H9 (cell line): ENCODE results near the gene PTCRA. TPM values are rescaled to one million over a fixed set of nuclear protein-coding genes. Genes with fewer than 3 reads are reported as not detected.

Source experiments
- DNase-seq: peaks from one replicate; pipeline ENCODE4 v3.0.0-alpha.2; 2017
- H2AFZ ChIP-seq: one replicate; pipeline ENCODE4 v1.6.1; 2013; ENCODE audit warnings: mild to moderate bottlenecking, low read length, control low read depth, moderate library complexity
- H2AK5ac ChIP-seq: 2 replicates; pipeline ENCODE4 v1.6.1; 2013; ENCODE audit warnings: low read length, control low read depth, mixed read lengths; ENCODE audit not compliant: insufficient read length
- H2BK120ac ChIP-seq: one replicate; pipeline ENCODE4 v1.6.1; 2013; ENCODE audit warnings: low read depth, mild to moderate bottlenecking, low read length, control low read depth, inconsistent platforms; ENCODE audit not compliant: poor library complexity, severe bottlenecking
- H2BK12ac ChIP-seq: 2 replicates; pipeline ENCODE4 v1.6.1; 2013; ENCODE audit warnings: low read length, control low read depth, mixed read lengths, low read depth; ENCODE audit not compliant: insufficient read length
- H2BK15ac ChIP-seq: 2 replicates; pipeline ENCODE4 v1.6.1; 2013; ENCODE audit warnings: low read depth, low read length, control low read depth
- H2BK20ac ChIP-seq: one replicate; pipeline ENCODE4 v1.6.1; 2013; ENCODE audit warnings: low read depth, mild to moderate bottlenecking, low read length, control low read depth, inconsistent platforms; ENCODE audit not compliant: poor library complexity, severe bottlenecking
- H2BK5ac ChIP-seq: 2 replicates; pipeline ENCODE4 v1.6.1; 2013; ENCODE audit warnings: low read length, control low read depth, mixed read lengths; ENCODE audit not compliant: insufficient read length
- H3K14ac ChIP-seq: 2 replicates; pipeline ENCODE4 v1.6.1; 2013; ENCODE audit warnings: low read length, control low read depth; ENCODE audit not compliant: insufficient read depth
- H3K18ac ChIP-seq: 2 replicates; pipeline ENCODE4 v1.6.1; 2013; ENCODE audit warnings: low read depth, mild to moderate bottlenecking, mixed read lengths, low read length, control low read depth; ENCODE audit not compliant: insufficient read length
- H3K23ac ChIP-seq: 2 replicates; pipeline ENCODE4 v1.6.1; 2013; ENCODE audit warnings: low read length, control low read depth, mixed read lengths, low read depth; ENCODE audit not compliant: insufficient read length
- H3K23me2 ChIP-seq: 2 replicates; pipeline ENCODE4 v1.6.1; 2013; ENCODE audit warnings: low read depth, mild to moderate bottlenecking, mixed read lengths, low read length, control low read depth; ENCODE audit not compliant: insufficient read length, poor library complexity, severe bottlenecking
- H3K27ac ChIP-seq: 2 replicates; pipeline ENCODE4 v1.5.1; 2013; ENCODE audit warnings: low read length, control low read depth, mixed read lengths, low read depth; ENCODE audit not compliant: insufficient read length
- H3K27me3 ChIP-seq: 2 replicates; pipeline ENCODE4 v1.6.1; 2013; ENCODE audit warnings: low read length, control low read depth, inconsistent platforms; ENCODE audit not compliant: insufficient read depth
- H3K4ac ChIP-seq: 2 replicates; pipeline ENCODE4 v1.6.1; 2013; ENCODE audit warnings: low read depth, mild to moderate bottlenecking, control low read depth, inconsistent platforms, low read length, moderate library complexity
- H3K4me1 ChIP-seq: 2 replicates; pipeline ENCODE4 v1.6.1; 2013; ENCODE audit warnings: low read length, control low read depth, inconsistent platforms; ENCODE audit not compliant: insufficient read depth
- H3K4me2 ChIP-seq: 2 replicates; pipeline ENCODE4 v1.6.1; 2013; ENCODE audit warnings: low read length, control low read depth, mixed read lengths; ENCODE audit not compliant: insufficient read length, insufficient read depth
- H3K56ac ChIP-seq: 2 replicates; pipeline ENCODE4 v1.6.1; 2013; ENCODE audit warnings: low read depth, mild to moderate bottlenecking, mixed read lengths, low read length, control low read depth; ENCODE audit not compliant: insufficient read length
- H3K79me1 ChIP-seq: 2 replicates; pipeline ENCODE4 v1.6.1; 2013; ENCODE audit warnings: low read depth, mild to moderate bottlenecking, moderate library complexity, low read length, control low read depth, inconsistent platforms; ENCODE audit not compliant: insufficient read depth, poor library complexity, severe bottlenecking
- H3K79me2 ChIP-seq: 2 replicates; pipeline ENCODE4 v1.6.1; 2013; ENCODE audit warnings: low read length, control low read depth, inconsistent platforms; ENCODE audit not compliant: insufficient read depth
- H3K9ac ChIP-seq: 2 replicates; pipeline ENCODE4 v1.6.1; 2013; ENCODE audit warnings: low read length, control low read depth, mixed read lengths; ENCODE audit not compliant: insufficient read length; ENCODE audit errors: extremely low read depth
- H3K9me3 ChIP-seq: one replicate; pipeline ENCODE4 v1.6.1; 2013; ENCODE audit warnings: low read depth, low read length, inconsistent platforms; ENCODE audit not compliant: control insufficient read depth
- H3T11ph ChIP-seq: one replicate; pipeline ENCODE4 v1.6.1; 2013; ENCODE audit warnings: mild to moderate bottlenecking, low read length, control low read depth, inconsistent platforms
- H4K20me1 ChIP-seq: one replicate; pipeline ENCODE4 v1.6.1; 2013; ENCODE audit not compliant: control insufficient read depth, insufficient read length, insufficient read depth
- H4K5ac ChIP-seq: 2 replicates; pipeline ENCODE4 v1.6.1; 2013; ENCODE audit warnings: low read depth, mild to moderate bottlenecking, mixed read lengths, low read length, control low read depth; ENCODE audit not compliant: insufficient read length
- H4K8ac ChIP-seq: replicated peaks from 2 replicates; pipeline ENCODE4 v1.6.1; 2013; ENCODE audit warnings: low read length, control low read depth, mixed read lengths, low read depth; ENCODE audit not compliant: insufficient read length
- H4K91ac ChIP-seq: 2 replicates; pipeline ENCODE4 v1.6.1; 2013; ENCODE audit warnings: low read depth, mild to moderate bottlenecking, moderate library complexity, mixed read lengths, low read length, control low read depth; ENCODE audit not compliant: insufficient read length
- H3K27ac Mint-ChIP-seq, 3 experiments: 2 replicates in 2 of 3; 3 replicates in 1 of 3; pipeline ENCODE4 v1.8.0; 2020 to 2021; ENCODE audit warnings: mixed read lengths in 3 of 3, mild to moderate bottlenecking in 1 of 3, moderate library complexity in 1 of 3
- H3K27me3 Mint-ChIP-seq: 2 replicates; pipeline ENCODE4 v1.8.0; 2021; ENCODE audit warnings: low read depth, mild to moderate bottlenecking, moderate library complexity, mixed read lengths
- H3K36me3 Mint-ChIP-seq, 3 experiments: 2 replicates in 2 of 3; 3 replicates in 1 of 3; pipeline ENCODE4 v1.8.0; 2020 to 2021; ENCODE audit warnings: low read depth in 3 of 3, mixed read lengths in 3 of 3; ENCODE audit not compliant: insufficient read depth in 1 of 3
- H3K4me1 Mint-ChIP-seq, 2 experiments: 2 replicates each; pipeline ENCODE4 v1.8.0; 2020; ENCODE audit warnings: mixed read lengths in 2 of 2
- H3K4me3 Mint-ChIP-seq, 2 experiments: 2 replicates in 1 of 2; 3 replicates in 1 of 2; pipeline ENCODE4 v1.8.0; 2020 to 2021; ENCODE audit warnings: mild to moderate bottlenecking in 2 of 2, mixed read lengths in 2 of 2, moderate library complexity in 1 of 2
- H3K9me3 Mint-ChIP-seq, 2 experiments: 2 replicates in 1 of 2; 3 replicates in 1 of 2; pipeline ENCODE4 v1.8.0; 2020; ENCODE audit warnings: mild to moderate bottlenecking in 2 of 2, mixed read lengths in 2 of 2, moderate library complexity in 1 of 2
- CTCF ChIP-seq: fragments of 200-600 bp; sonication (generic); conservative IDR thresholded peaks from 3 replicates; pipeline ENCODE4 v1.8.0; 2021; ENCODE audit warnings: antibody characterized with exemption, mild to moderate bottlenecking
- WGBS: extraction: QIAGEN DNeasy Blood & Tissue Kit; methylation state at CpG from one replicate; pipeline ENCODE4 v1.1.7; 2013; ENCODE audit warnings: missing lambda C conversion rate, low lambda C conversion rate, mixed read lengths; ENCODE audit not compliant: insufficient read length; ENCODE audit errors: extremely low coverage; 5-methylcytosine and 5-hydroxymethylcytosine counted together
- total RNA-seq: library from RNA; stranded (reverse); gene quantifications from 2 replicates; pipeline ENCODE4 v1.2.1, GENCODE V29; 2021

Gene PTCRA
- total RNA-seq, 1 experiment from 2014 or later: not detected

DNA sequence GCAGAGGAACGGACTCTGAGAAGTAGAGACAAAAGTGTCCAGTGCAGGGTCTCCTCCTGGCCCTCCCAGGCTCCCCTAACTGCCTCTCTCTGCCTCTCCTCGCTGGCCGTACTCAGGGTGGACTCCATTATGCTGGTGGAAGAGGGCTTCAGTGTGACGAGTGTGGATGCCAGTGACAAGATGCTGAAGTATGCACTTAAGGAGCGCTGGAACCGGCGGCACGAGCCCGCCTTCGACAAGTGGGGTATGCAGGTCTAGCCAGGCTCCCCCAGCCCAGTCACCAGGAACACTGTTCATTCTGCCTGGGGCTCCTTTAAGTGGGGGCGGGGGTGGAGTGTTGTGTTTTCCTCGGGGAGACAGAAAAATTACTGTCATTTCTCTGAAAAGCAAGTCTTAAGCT, 46.2 kb downstream of the PTCRA start:
- H3K79me1 ChIP-seq: no peaks in the 10 kb centered on the region
- no peak for DNase-seq
- peaks cover 10% of the 10 kb centered on the region for H3K23me2 ChIP-seq
- H3K9me3 Mint-ChIP-seq: 0 out of 5 replicates have a peak, but pooled peaks cover 0 to 2% of the 10 kb centered on the region in 2 experiments
- no peak overlapping the region for H3K27ac ChIP-seq
- no peak overlapping the region for H3K23ac ChIP-seq
- H3T11ph ChIP-seq: no peak overlapping the region
- H3K79me2 ChIP-seq: no peaks in the 10 kb centered on the region
- no CpG with 5 or more reads among the region's 12 CpGs for WGBS
- no peaks in the 10 kb centered on the region for H3K4me1 ChIP-seq
- no peak overlapping the region for H4K8ac ChIP-seq
- H2BK12ac ChIP-seq: no peak overlapping the region
- peaks cover 15 to 16% of the 10 kb centered on the region in 2 experiments for H3K4me1 Mint-ChIP-seq
- no peak overlapping the region for H4K5ac ChIP-seq
- H3K56ac ChIP-seq: no peak overlapping the region
- no peak overlapping the region for H3K18ac ChIP-seq
- no peak overlapping the region for H3K4me2 ChIP-seq
- H3K9me3 ChIP-seq: no peaks in the 10 kb centered on the region
- H2BK20ac ChIP-seq: no peak overlapping the region
- H4K20me1 ChIP-seq: no peaks in the 10 kb centered on the region
- no peak for TF ChIP-seq CTCF
- peaks cover 0 to 27% (median 9%) of the 10 kb centered on the region in 3 experiments; a peak in 4 of 7 replicates for H3K36me3 Mint-ChIP-seq
- H3K27me3 Mint-ChIP-seq: peaks cover 36% of the 10 kb centered on the region
- H2BK15ac ChIP-seq: no peak overlapping the region
- no peak overlapping the region for H2BK5ac ChIP-seq
- H3K14ac ChIP-seq: no peak overlapping the region
- H3K27ac Mint-ChIP-seq: no peak overlapping the region
- no peak overlapping the region for H2AK5ac ChIP-seq
- H2AFZ ChIP-seq: no peak overlapping the region
- no peak overlapping the region for H2BK120ac ChIP-seq
- H3K4me3 Mint-ChIP-seq: peak overlapping the region in 1 of 2 experiments; percentile 62; a peak in 1 of 5 replicates
- H3K4ac ChIP-seq: no peak overlapping the region
- peaks cover 6% of the 10 kb centered on the region; the same call in 1 of the 2 replicates for H3K27me3 ChIP-seq
- no peak overlapping the region for H4K91ac ChIP-seq
- no peak overlapping the region for H3K9ac ChIP-seq
